ENCODE results near the gene PNPLA7. TPM values are rescaled to one million over a fixed set of nuclear protein-coding genes. Genes with fewer than 3 reads are reported as not detected.
"Not testable (repeated sequence)": the region's sequence is repeated elsewhere in the genome, so short reads cannot be mapped to it uniquely, and the experiment has no call there.

Gene PNPLA7
- total RNA-seq, 4 donors from 2014 or later, result 24.1 to 44.3 (median 28.2) TPM

- intact Hi-C loops (cut with DNase I; ENCODE audit: low total_unique reads), result no loop called here
- H3K4me3 ChIP-seq (ENCODE audit: low read depth, poor library complexity, severe bottlenecking), result no peak overlapping the region
- WGBS, 2 donors, result 92 to 94% methylated on average over 17 to 18 of the region's 18 CpGs
- TF ChIP-seq POLR2A (IDR thresholded peaks at IDR 0.05) (no peak), CTCF (IDR thresholded peaks at IDR 0.05) (no peak)
- DNase-seq (ENCODE audit: low spot score in 2 of 2), result no peak
These were observed 28.7 kb downstream of the PNPLA7 start for GRCh38 chr9:137521405-137521985.

- DNase-seq (ENCODE audit: low spot score in 2 of 2), result no peak
- 89 to 93% methylated on average over 28 to 30 of the region's 30 CpGs for WGBS, 2 donors
- no peak overlapping the region for H3K4me3 ChIP-seq (ENCODE audit: low read depth, poor library complexity, severe bottlenecking)
- intact Hi-C loops (cut with DNase I; ENCODE audit: low total_unique reads), result no loop called here
- TF ChIP-seq CTCF (IDR thresholded peaks at IDR 0.05) (no peak), POLR2A (IDR thresholded peaks at IDR 0.05) (no peak)
These were observed 29.4 kb downstream of the PNPLA7 start for GRCh38 chr9:137520614-137521404.

- intact Hi-C loops (cut with DNase I; ENCODE audit: low total_unique reads), result no loop called here
- no peak overlapping the region for H3K4me3 ChIP-seq (ENCODE audit: low read depth, poor library complexity, severe bottlenecking)
- 86 to 93% methylated on average over 10 of the region's 10 CpGs for WGBS, 2 donors
- no peak for TF ChIP-seq POLR2A (IDR thresholded peaks at IDR 0.05)
- no peak for TF ChIP-seq CTCF (IDR thresholded peaks at IDR 0.05)
- no peak for DNase-seq (ENCODE audit: low spot score in 2 of 2)
These were observed 30.6 kb downstream of the PNPLA7 start for GRCh38 chr9:137519553-137519952.

- H3K4me3 ChIP-seq (ENCODE audit: low read depth, poor library complexity, severe bottlenecking); DNase-seq (ENCODE audit: low spot score in 2 of 2); intact Hi-C loops (cut with DNase I; ENCODE audit: low total_unique reads): not testable (repeated sequence)
- WGBS, 2 donors, result 93 to 94% methylated on average over 13 of the region's 13 CpGs
These were observed 31.3 kb downstream of the PNPLA7 start for GRCh38 chr9:137518661-137519459.

GRCh38 chr9:137516144-137516917 is 33.9 kb downstream of the PNPLA7 start:
- intact Hi-C loops (cut with DNase I; ENCODE audit: low total_unique reads), result no loop called here
- H3K4me3 ChIP-seq (ENCODE audit: low read depth, poor library complexity, severe bottlenecking), result no peak overlapping the region
- no peak for DNase-seq (ENCODE audit: low spot score in 2 of 2)
- WGBS, 2 donors, result 84 to 88% methylated on average over 9 to 10 of the region's 10 CpGs
- no peak for TF ChIP-seq POLR2A (IDR thresholded peaks at IDR 0.05)
- TF ChIP-seq CTCF (IDR thresholded peaks at IDR 0.05), result no peak

Measured in lower leg skin (tissue), 4 donors.